Neural crest cell (in vitro differentiated cells): ENCODE measurements around the gene DUSP15. TPM values are rescaled to one million over a fixed set of nuclear protein-coding genes. Genes with fewer than 3 reads are reported as not detected.

Experiments used
- DNase-seq: peaks from one replicate; pipeline ENCODE4 v3.0.0; 2021; ENCODE audit warnings: low read depth, mixed read lengths, low spot score
- H3K27ac Mint-ChIP-seq: one replicate; pipeline ENCODE4 v1.8.0; 2021; ENCODE audit warnings: mild to moderate bottlenecking, mixed read lengths; ENCODE audit not compliant: unreplicated experiment
- H3K27me3 Mint-ChIP-seq: 2 replicates; pipeline ENCODE4 v1.8.0; 2021; ENCODE audit warnings: low read depth, mild to moderate bottlenecking, mixed read lengths
- H3K36me3 Mint-ChIP-seq: 2 replicates; pipeline ENCODE4 v1.8.0; 2021; ENCODE audit warnings: low read depth, mild to moderate bottlenecking, mixed read lengths
- H3K4me1 Mint-ChIP-seq: 2 replicates; pipeline ENCODE4 v1.8.0; 2021; ENCODE audit warnings: mixed read lengths
- H3K4me3 Mint-ChIP-seq: one replicate; pipeline ENCODE4 v1.8.0; 2021; ENCODE audit warnings: mild to moderate bottlenecking, mixed read lengths
- H3K9me3 Mint-ChIP-seq: 2 replicates; pipeline ENCODE4 v1.8.0; 2021; ENCODE audit warnings: mixed read lengths
- CTCF ChIP-seq: fragments of 200-600 bp; sonication (generic); conservative IDR thresholded peaks from 2 replicates; pipeline ENCODE4 v1.5.0; 2021; ENCODE audit warnings: antibody characterized with exemption, mild to moderate bottlenecking
- total RNA-seq: library from RNA; stranded (reverse); gene quantifications from 2 replicates; pipeline ENCODE4 v1.2.1, GENCODE V29; 2021

The DUSP15 gene
- total RNA-seq, 1 donor from 2014 or later, result 13.5 TPM

- H3K27ac Mint-ChIP-seq, result peak overlapping the region; percentile 78
- no peaks in the 10 kb centered on the region for H3K36me3 Mint-ChIP-seq
- no peaks in the 10 kb centered on the region for H3K9me3 Mint-ChIP-seq
- no peak for TF ChIP-seq CTCF
- peaks cover 3% of the 10 kb centered on the region for H3K27me3 Mint-ChIP-seq
- no peak overlapping the region for H3K4me3 Mint-ChIP-seq
- peaks cover 22% of the 10 kb centered on the region for H3K4me1 Mint-ChIP-seq
- no peak for DNase-seq
These were observed 26.4 kb downstream of the DUSP15 start for GRCh38 chr20:31843881-31844280.

- Mint-ChIP-seq H3K36me3 (no peaks in the 10 kb centered on the region), H3K4me3 (no peak overlapping the region), H3K27me3 (no peaks in the 10 kb centered on the region), H3K4me1 (peaks cover 22% of the 10 kb centered on the region), H3K9me3 (no peaks in the 10 kb centered on the region), H3K27ac (no peak overlapping the region)
- no peak for DNase-seq
- no peak for TF ChIP-seq CTCF
These were observed 27.0 kb downstream of the DUSP15 start for GRCh38 chr20:31843288-31843687.

- peak overlapping the region; percentile 78 for H3K27ac Mint-ChIP-seq
- H3K27me3 Mint-ChIP-seq, result no peaks in the 10 kb centered on the region
- H3K4me1 Mint-ChIP-seq, result peaks cover 22% of the 10 kb centered on the region
- no peak for DNase-seq
- H3K9me3 Mint-ChIP-seq, result no peaks in the 10 kb centered on the region
- H3K4me3 Mint-ChIP-seq, result no peak overlapping the region
- H3K36me3 Mint-ChIP-seq, result no peaks in the 10 kb centered on the region
- no peak for TF ChIP-seq CTCF
These were observed 27.7 kb downstream of the DUSP15 start for GRCh38 chr20:31842471-31843157.

- Mint-ChIP-seq H3K9me3 (no peaks in the 10 kb centered on the region), H3K36me3 (no peaks in the 10 kb centered on the region), H3K4me3 (no peak overlapping the region), H3K4me1 (peaks cover 22% of the 10 kb centered on the region), H3K27me3 (no peaks in the 10 kb centered on the region), H3K27ac (no peak overlapping the region)
- DNase-seq, result no peak
- TF ChIP-seq CTCF, result no peak
These were observed 28.4 kb downstream of the DUSP15 start for GRCh38 chr20:31841928-31842327.

GRCh38 chr20:31840906-31841816 lies 29.2 kb downstream of the DUSP15 start:
- no peak for DNase-seq
- no peaks in the 10 kb centered on the region for H3K36me3 Mint-ChIP-seq
- H3K4me1 Mint-ChIP-seq, result peaks cover 26% of the 10 kb centered on the region
- TF ChIP-seq CTCF, result no peak
- no peaks in the 10 kb centered on the region for H3K9me3 Mint-ChIP-seq
- H3K27ac Mint-ChIP-seq, result no peak overlapping the region
- no peaks in the 10 kb centered on the region for H3K27me3 Mint-ChIP-seq
- no peak overlapping the region for H3K4me3 Mint-ChIP-seq
